ENCODE measurements around the gene SEMA4D. TPM values are rescaled to one million over a fixed set of nuclear protein-coding genes. Genes with fewer than 3 reads are reported as not detected.

Gene SEMA4D
- polyA plus RNA-seq, 1 donor from 2014 or later = 34.0 TPM

DNA sequence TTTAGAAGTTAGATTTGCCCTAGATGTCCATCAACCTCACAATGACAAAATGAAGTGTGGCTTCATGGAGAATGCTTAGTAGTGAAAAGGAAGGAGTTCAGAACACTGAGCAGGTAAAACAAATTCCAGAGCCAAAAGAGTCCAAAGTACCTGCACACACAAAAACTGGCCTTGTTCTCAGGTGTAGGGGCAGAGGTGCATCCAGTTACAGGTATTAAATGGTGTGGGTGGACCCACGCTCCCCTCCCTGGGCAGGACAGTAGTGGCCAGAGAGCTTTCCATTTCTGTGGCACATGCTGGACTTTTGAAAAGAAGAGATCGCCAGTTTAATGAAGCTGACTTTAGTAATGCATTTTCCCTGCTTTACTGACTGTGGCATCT, 132.4 kb downstream of the SEMA4D start:
- Histone ChIP-seq H3K4me3 (ENCODE audit: low read length) (no peak overlapping the region), H3K9me3 (ENCODE audit: low read length) (no peaks in the 10 kb centered on the region), H3K36me3 (ENCODE audit: insufficient read depth, low read length) (peaks cover 4% of the 10 kb centered on the region), H4K20me1 (ENCODE audit: insufficient read depth) (no peaks in the 10 kb centered on the region), H3K79me2 (replicated peaks; ENCODE audit: insufficient read depth, low read length) (no peaks in the 10 kb centered on the region), H3F3A (ENCODE audit: insufficient read depth, low read length, poor library complexity, severe bottlenecking) (no peaks in the 10 kb centered on the region), H2AFZ (ENCODE audit: low read depth, low read length) (no peak overlapping the region), H3K4me2 (ENCODE audit: low read length) (no peak overlapping the region), H3K27me3 (ENCODE audit: insufficient read depth, low read depth, low read length) (no peaks in the 10 kb centered on the region), H3K9ac (ENCODE audit: low read length) (no peak overlapping the region), H3K9me2 (ENCODE audit: insufficient read depth, low read length) (no peaks in the 10 kb centered on the region), H3K27ac (ENCODE audit: low read length) (no peak overlapping the region)
- TF ChIP-seq POLR2AphosphoS5 (IDR thresholded peaks at IDR 0.05) (no peak), TAF1 (IDR thresholded peaks at IDR 0.05; ENCODE audit: low read depth) (no peak), EP300 (conservative IDR thresholded peaks at IDR 0.05; ENCODE audit: poor library complexity, severe bottlenecking) (no peak), RAD21 (conservative IDR thresholded peaks at IDR 0.05) (no peak), EZH2 (IDR thresholded peaks at IDR 0.05; ENCODE audit: borderline replicate concordance, insufficient read depth, low read length, poor library complexity, severe bottlenecking) (no peak), MXI1 (conservative IDR thresholded peaks at IDR 0.05; ENCODE audit: poor library complexity, severe bottlenecking) (no peak), SMC3 (conservative IDR thresholded peaks at IDR 0.05; ENCODE audit: poor library complexity) (no peak)
- TF ChIP-seq, protein P1, sequence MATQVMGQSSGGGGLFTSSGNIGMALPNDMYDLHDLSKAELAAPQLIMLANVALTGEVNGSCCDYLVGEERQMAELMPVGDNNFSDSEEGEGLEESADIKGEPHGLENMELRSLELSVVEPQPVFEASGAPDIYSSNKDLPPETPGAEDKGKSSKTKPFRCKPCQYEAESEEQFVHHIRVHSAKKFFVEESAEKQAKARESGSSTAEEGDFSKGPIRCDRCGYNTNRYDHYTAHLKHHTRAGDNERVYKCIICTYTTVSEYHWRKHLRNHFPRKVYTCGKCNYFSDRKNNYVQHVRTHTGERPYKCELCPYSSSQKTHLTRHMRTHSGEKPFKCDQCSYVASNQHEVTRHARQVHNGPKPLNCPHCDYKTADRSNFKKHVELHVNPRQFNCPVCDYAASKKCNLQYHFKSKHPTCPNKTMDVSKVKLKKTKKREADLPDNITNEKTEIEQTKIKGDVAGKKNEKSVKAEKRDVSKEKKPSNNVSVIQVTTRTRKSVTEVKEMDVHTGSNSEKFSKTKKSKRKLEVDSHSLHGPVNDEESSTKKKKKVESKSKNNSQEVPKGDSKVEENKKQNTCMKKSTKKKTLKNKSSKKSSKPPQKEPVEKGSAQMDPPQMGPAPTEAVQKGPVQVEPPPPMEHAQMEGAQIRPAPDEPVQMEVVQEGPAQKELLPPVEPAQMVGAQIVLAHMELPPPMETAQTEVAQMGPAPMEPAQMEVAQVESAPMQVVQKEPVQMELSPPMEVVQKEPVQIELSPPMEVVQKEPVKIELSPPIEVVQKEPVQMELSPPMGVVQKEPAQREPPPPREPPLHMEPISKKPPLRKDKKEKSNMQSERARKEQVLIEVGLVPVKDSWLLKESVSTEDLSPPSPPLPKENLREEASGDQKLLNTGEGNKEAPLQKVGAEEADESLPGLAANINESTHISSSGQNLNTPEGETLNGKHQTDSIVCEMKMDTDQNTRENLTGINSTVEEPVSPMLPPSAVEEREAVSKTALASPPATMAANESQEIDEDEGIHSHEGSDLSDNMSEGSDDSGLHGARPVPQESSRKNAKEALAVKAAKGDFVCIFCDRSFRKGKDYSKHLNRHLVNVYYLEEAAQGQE (IDR thresholded peaks at IDR 0.05; ENCODE audit: borderline replicate concordance) = no peak
- TF ChIP-seq, protein P2, sequence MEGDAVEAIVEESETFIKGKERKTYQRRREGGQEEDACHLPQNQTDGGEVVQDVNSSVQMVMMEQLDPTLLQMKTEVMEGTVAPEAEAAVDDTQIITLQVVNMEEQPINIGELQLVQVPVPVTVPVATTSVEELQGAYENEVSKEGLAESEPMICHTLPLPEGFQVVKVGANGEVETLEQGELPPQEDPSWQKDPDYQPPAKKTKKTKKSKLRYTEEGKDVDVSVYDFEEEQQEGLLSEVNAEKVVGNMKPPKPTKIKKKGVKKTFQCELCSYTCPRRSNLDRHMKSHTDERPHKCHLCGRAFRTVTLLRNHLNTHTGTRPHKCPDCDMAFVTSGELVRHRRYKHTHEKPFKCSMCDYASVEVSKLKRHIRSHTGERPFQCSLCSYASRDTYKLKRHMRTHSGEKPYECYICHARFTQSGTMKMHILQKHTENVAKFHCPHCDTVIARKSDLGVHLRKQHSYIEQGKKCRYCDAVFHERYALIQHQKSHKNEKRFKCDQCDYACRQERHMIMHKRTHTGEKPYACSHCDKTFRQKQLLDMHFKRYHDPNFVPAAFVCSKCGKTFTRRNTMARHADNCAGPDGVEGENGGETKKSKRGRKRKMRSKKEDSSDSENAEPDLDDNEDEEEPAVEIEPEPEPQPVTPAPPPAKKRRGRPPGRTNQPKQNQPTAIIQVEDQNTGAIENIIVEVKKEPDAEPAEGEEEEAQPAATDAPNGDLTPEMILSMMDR (IDR thresholded peaks at IDR 0.05; ENCODE audit: poor library complexity, severe bottlenecking) = no peak

DNA sequence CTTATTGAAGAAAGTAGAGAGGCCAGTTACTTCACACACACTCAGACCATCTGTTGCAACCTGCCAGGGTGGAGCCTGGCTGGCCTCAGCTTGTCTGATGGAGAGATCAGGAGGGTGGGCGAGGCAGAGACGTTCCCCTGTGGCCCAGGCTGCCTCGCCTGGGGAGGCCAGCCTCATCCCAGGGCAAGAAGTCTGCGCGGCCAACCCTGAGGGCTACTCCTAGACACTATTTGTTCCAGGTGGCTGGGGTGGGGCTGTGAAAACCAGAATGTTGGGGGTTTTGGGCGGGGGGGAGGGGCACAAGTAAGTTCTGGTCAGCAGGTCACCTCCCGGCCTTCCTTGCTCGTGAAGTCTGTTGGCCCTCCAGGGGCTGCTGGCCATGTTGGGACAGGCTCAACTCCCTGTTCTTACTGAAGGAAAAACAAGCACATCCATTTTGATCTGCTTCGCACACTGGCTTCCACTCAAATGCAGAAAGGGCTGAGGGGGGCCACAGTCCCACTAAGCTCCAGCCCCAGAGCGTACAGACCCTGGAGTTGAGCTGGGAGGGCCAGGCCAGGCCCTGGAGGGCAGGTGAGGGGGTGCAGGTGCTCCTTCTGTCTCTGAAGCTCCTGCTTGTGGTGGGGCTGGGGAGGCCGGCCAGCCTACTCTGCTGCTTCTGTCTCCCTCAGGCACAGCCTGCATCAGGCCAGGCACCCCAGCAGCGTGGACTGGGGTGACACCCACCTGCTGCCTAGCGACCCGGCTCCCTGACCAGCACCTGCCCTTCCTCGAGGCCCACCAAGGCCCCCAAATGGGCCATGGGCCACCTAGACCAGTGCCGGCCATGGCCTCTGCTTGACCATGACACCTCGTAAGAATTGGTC, 133.0 kb downstream of the SEMA4D start:
- Histone ChIP-seq H3K79me2 (replicated peaks; ENCODE audit: insufficient read depth, low read length) (no peaks in the 10 kb centered on the region), H2AFZ (ENCODE audit: low read depth, low read length) (no peak overlapping the region), H3K36me3 (ENCODE audit: insufficient read depth, low read length) (peaks cover 9% of the 10 kb centered on the region), H4K20me1 (ENCODE audit: insufficient read depth) (no peaks in the 10 kb centered on the region), H3K9me2 (ENCODE audit: insufficient read depth, low read length) (no peaks in the 10 kb centered on the region), H3K9ac (ENCODE audit: low read length) (no peak overlapping the region), H3K9me3 (ENCODE audit: low read length) (no peaks in the 10 kb centered on the region), H3K4me3 (ENCODE audit: low read length) (no peak overlapping the region), H3K27ac (ENCODE audit: low read length) (no peak overlapping the region), H3F3A (ENCODE audit: insufficient read depth, low read length, poor library complexity, severe bottlenecking) (no peaks in the 10 kb centered on the region), H3K4me2 (ENCODE audit: low read length) (no peak overlapping the region), H3K27me3 (ENCODE audit: insufficient read depth, low read depth, low read length) (no peaks in the 10 kb centered on the region)
- TF ChIP-seq POLR2AphosphoS5 (IDR thresholded peaks at IDR 0.05) = no peak
- TF ChIP-seq EP300 (conservative IDR thresholded peaks at IDR 0.05; ENCODE audit: poor library complexity, severe bottlenecking) = no peak
- TF ChIP-seq EZH2 (IDR thresholded peaks at IDR 0.05; ENCODE audit: borderline replicate concordance, insufficient read depth, low read length, poor library complexity, severe bottlenecking) = no peak
- no peak for TF ChIP-seq RAD21 (conservative IDR thresholded peaks at IDR 0.05)
- no peak for TF ChIP-seq TAF1 (IDR thresholded peaks at IDR 0.05; ENCODE audit: low read depth)
- no peak for TF ChIP-seq MXI1 (conservative IDR thresholded peaks at IDR 0.05; ENCODE audit: poor library complexity, severe bottlenecking)
- TF ChIP-seq, protein P2 (IDR thresholded peaks at IDR 0.05; ENCODE audit: poor library complexity, severe bottlenecking) = no peak
- TF ChIP-seq SMC3 (conservative IDR thresholded peaks at IDR 0.05; ENCODE audit: poor library complexity) = no peak
- TF ChIP-seq, protein P1 (IDR thresholded peaks at IDR 0.05; ENCODE audit: borderline replicate concordance) = no peak
